Common myeloid progenitor, CD34-positive (primary cell): ENCODE results near the gene DDX27.

Source experiments
- CTCF ChIA-PET: fragments of 350-600 bp; sonication (Branson Sonifier 250); formaldehyde crosslinking; loops from one replicate; lab custom pipeline; 2021; ENCODE audit warnings: antibody characterized with exemption; lab: Charles Lee
- POLR2A ChIA-PET: fragments of 350-600 bp; sonication (Branson Sonifier 250); formaldehyde crosslinking; loops from one replicate; lab custom pipeline; 2021; ENCODE audit warnings: antibody characterized with exemption; lab: Charles Lee
- DNase-seq, 3 donors: peaks; one replicate each; pipeline versions ENCODE4 v3.0.0 to v3.0.0-alpha.2; 2013
- H3K27ac ChIP-seq, 2 experiments: 1 replicate in 1 of 2; 2 replicates in 1 of 2; pipeline ENCODE4 v1.7.0; 2013; ENCODE audit warnings: inconsistent platforms in 2 of 2, low read length in 2 of 2, mild to moderate bottlenecking in 2 of 2, low read depth in 1 of 2, moderate library complexity in 1 of 2; ENCODE audit not compliant: severe bottlenecking in 2 of 2, insufficient read depth in 1 of 2, poor library complexity in 1 of 2
- H3K27me3 ChIP-seq, 5 experiments: replicated peaks in 2 of 5; 1 replicate in 3 of 5; 2 replicates in 2 of 5; pipeline versions ENCODE4 v1.6.1 to v1.7.0; 2013; ENCODE audit warnings: low read length in 4 of 5, mild to moderate bottlenecking in 2 of 5, moderate library complexity in 2 of 5, inconsistent platforms in 1 of 5; ENCODE audit not compliant: insufficient read depth in 5 of 5, control insufficient read depth in 4 of 5
- H3K36me3 ChIP-seq, 4 experiments: 1 replicate in 2 of 4; 2 replicates in 2 of 4; pipeline versions ENCODE4 v1.6.1 to v1.7.0; 2013; ENCODE audit warnings: low read length in 3 of 4, control low read depth in 1 of 4, mild to moderate bottlenecking in 1 of 4; ENCODE audit not compliant: control insufficient read depth in 4 of 4, insufficient read depth in 4 of 4
- H3K4me1 ChIP-seq, 4 experiments: 1 replicate in 3 of 4; 2 replicates in 1 of 4; pipeline versions ENCODE4 v1.6.1 to v1.7.1; 2013; ENCODE audit warnings: low read length in 3 of 4, mild to moderate bottlenecking in 3 of 4, control low read depth in 1 of 4, inconsistent platforms in 1 of 4, moderate library complexity in 1 of 4; ENCODE audit not compliant: control insufficient read depth in 4 of 4, insufficient read depth in 4 of 4; ENCODE audit errors: control extremely low read depth in 1 of 4
- H3K4me3 ChIP-seq, 7 experiments: 1 replicate in 4 of 7; 2 replicates in 3 of 7; pipeline versions ENCODE4 v1.5.1 to v1.7.0; 2013; ENCODE audit warnings: mild to moderate bottlenecking in 7 of 7, low read length in 6 of 7, moderate library complexity in 6 of 7, inconsistent platforms in 2 of 7, low read depth in 2 of 7, control low read depth in 1 of 7; ENCODE audit not compliant: insufficient read depth in 4 of 7, control insufficient read depth in 1 of 7; ENCODE audit errors: extremely low read depth in 1 of 7
- H3K9me3 ChIP-seq, 5 experiments: 1 replicate in 4 of 5; 2 replicates in 1 of 5; pipeline versions ENCODE4 v1.6.1 to v1.7.1; 2013; ENCODE audit warnings: low read length in 4 of 5, mild to moderate bottlenecking in 2 of 5, inconsistent platforms in 1 of 5, low read depth in 1 of 5, moderate library complexity in 1 of 5; ENCODE audit not compliant: control insufficient read depth in 4 of 5, insufficient read depth in 2 of 5; ENCODE audit errors: control extremely low read depth in 1 of 5
- WGBS: methylation state at CpG from one replicate; pipeline ENCODE4 v1.1.5; 2013; ENCODE audit not compliant: insufficient coverage; 5-methylcytosine and 5-hydroxymethylcytosine counted together

Gene DDX27

DNA sequence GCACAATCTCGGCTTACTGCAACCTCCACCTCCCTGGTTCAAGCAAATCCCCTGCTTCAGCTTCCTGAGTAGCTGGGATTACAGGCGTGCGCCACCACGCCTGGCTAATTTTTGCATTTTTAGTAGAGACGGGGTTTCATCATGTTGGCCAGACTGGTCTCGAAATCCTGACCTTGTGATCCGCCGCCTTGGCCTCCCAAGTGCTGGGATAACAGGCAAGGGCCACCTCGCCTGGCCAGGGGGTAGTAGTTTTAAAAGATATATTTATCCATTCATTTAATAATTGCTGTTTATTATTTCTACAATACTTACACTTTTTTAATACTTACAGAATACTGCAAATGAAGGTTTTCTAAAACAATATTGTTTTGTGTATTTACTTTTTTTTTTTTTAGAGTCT, 15.5 kb upstream of the DDX27 start:
- POLR2A ChIA-PET, result no interaction called here
- Histone ChIP-seq H3K9me3 (no peaks in the 10 kb centered on the region), H3K27ac (no peak overlapping the region), H3K36me3 (no peaks in the 10 kb centered on the region), H3K4me1 (no peaks in the 10 kb centered on the region), H3K4me3 (no peak overlapping the region), H3K27me3 (no peaks in the 10 kb centered on the region)
- WGBS, result 100% methylated on average over 5 of the region's 9 CpGs
- CTCF ChIA-PET, result no interaction called here
- DNase-seq, result no peak

DNA sequence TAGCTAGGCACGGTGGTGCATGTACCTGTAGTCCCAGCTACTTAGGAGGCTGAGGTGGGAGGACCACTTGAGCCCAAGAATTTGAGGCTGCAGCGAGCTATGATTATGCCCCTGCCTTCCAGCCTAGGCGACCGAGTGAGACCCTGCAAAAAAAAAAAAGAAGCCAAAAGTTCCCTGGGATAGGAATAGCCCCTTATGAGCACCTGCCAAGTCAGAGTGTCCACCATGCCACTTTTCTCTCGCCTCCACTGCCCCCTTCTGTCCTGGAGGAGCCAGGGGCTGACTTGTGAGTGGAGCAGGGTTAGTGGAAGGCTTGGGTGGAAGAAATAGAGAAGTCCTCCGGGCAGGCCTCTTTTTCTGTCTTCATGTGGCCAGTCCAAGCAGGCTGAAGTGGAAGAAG, 12.1 kb upstream of the DDX27 start:
- Histone ChIP-seq H3K9me3 (peaks cover 0 to 10% (median 4%) of the 10 kb centered on the region in 5 experiments), H3K4me3 (no peak overlapping the region), H3K27me3 (no peaks in the 10 kb centered on the region), H3K4me1 (no peaks in the 10 kb centered on the region), H3K36me3 (no peaks in the 10 kb centered on the region), H3K27ac (no peak overlapping the region)
- 99% methylated on average over 5 of the region's 6 CpGs for WGBS
- POLR2A ChIA-PET, result no interaction called here
- DNase-seq, result peak in 2 of 3 donors; percentile 31 to 34
- CTCF ChIA-PET, result interaction anchor here (1.0 to 2.2 kb wide), 5 partner anchors 9 to 74 kb away, joined by 4 to 10 read pairs (median 6); no protein-coding TSS in a partner anchor

DNA sequence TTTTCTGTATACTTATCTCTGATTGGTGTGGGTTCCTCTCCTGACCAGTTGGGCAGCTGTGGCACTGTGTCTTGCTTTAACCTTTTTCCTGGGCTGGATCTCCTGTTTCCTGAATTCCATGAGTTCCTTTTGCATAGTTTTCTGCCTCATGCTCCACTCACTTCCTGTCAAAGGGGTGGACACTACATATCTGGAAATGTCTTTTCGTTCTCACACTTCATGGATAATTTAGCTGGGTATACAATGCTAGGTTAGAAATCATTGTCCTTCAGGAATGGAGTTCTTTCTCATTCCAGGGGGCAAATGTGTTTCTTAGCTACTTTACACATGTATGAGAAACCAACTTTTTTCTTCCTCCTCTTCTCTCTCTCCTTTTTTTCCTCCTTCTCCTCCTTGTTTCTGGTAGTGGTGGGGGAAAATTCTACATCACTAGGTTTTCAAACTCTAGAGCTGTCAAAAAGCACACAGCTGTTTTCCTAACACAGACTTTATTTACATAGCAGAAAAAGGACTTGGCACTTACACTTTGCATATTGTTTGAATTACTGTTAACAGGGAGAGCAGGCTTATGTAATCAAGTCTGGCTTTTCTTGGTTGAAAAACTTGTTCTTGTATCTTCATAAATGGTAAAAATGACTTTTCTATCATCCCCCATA, 9.0 kb upstream of the DDX27 start:
- Histone ChIP-seq H3K27me3 (no peaks in the 10 kb centered on the region), H3K4me3 (no peak overlapping the region), H3K4me1 (no peaks in the 10 kb centered on the region), H3K27ac (no peak overlapping the region), H3K9me3 (peaks cover 0 to 10% (median 4%) of the 10 kb centered on the region in 5 experiments), H3K36me3 (no peaks in the 10 kb centered on the region)
- DNase-seq, result no peak
- no CpG with 5 or more reads among the region's 1 CpG for WGBS
- CTCF ChIA-PET, result interaction anchor here (0.8 to 1.2 kb wide), 2 partner anchors 10 to 77 kb away, joined by 3 to 4 read pairs; no protein-coding TSS in a partner anchor
- POLR2A ChIA-PET, result no interaction called here

DNA sequence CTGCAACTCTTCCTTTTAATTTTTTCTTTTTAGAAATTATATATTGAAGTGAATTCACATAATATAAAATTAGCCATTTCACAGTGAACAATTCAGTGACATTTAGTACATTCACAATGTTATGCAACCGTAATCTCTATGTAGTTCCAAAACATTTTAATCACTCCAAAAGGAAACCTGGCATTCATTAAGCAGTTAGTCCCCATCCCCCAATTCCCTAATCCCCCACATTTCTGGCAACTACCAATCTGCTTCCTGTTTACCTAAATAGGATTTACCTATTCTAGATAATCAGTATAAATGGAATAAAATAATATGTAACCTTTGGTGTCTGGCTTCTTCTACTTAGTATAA, 8.5 kb upstream of the DDX27 start:
- Histone ChIP-seq H3K4me3 (no peak overlapping the region), H3K27ac (no peak overlapping the region), H3K4me1 (no peaks in the 10 kb centered on the region), H3K36me3 (no peaks in the 10 kb centered on the region), H3K27me3 (no peaks in the 10 kb centered on the region), H3K9me3 (peaks cover 0 to 10% (median 4%) of the 10 kb centered on the region in 5 experiments)
- ChIA-PET CTCF (interaction anchor here (1.2 kb wide), 1 partner anchor 78 kb away, joined by 4 read pairs; no protein-coding TSS in a partner anchor), POLR2A (no interaction called here)
- DNase-seq, result no peak
- WGBS, result 100% methylated on average over 1 of the region's 1 CpG

DNA sequence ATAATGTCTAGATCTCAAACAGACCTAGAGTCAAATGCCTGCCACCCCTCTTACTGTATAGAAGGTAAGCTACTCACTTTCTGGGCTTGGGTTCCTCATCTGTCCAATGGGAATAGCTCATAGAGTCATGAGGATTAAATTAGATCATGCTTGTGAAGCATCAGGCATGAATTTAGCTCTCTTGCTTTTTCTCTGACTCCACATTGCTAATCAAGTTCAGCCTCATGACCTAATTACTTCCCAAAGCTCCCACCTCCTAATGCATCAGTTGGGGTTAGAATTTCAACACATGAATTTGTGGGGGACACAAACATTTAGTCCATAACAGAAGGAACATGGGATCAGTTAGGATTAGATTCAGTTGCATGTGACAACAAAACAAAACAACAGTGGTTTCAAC, 4.6 kb upstream of the DDX27 start:
- POLR2A ChIA-PET, result no interaction called here

DNA sequence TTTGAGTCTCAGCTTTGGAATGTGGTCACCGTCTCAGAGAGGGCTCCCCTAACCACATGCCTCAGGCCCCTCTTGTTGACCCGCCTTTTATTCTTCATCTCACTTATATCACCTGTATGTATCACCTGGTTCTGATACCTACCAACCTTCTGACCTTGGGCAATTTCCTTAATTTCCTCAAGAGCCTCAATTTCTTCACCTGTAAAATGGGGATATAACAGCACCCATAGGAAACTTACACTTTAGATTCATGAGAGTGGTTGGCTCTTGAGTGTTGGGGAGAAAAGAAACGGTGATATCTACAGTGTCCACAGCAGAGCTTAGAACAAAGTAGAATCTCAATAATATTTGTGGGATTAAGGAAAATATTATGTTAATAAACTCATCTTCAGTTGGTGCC, 4.0 kb upstream of the DDX27 start:
- no peak overlapping the region for H3K27ac ChIP-seq
- DNase-seq, result no peak
- peaks cover 6 to 18% (median 15%) of the 10 kb centered on the region in 4 experiments for H3K4me1 ChIP-seq
- no peaks in the 10 kb centered on the region for H3K27me3 ChIP-seq
- H3K9me3 ChIP-seq, result peaks cover 0 to 7% (median 3%) of the 10 kb centered on the region in 5 experiments
- ChIA-PET CTCF (interaction anchor here (1.1 to 9.4 kb wide), 5 partner anchors 10 to 86 kb away, joined by 3 to 104 read pairs (median 9); no protein-coding TSS in a partner anchor), POLR2A (no interaction called here)
- WGBS, result 94% methylated on average over 2 of the region's 3 CpGs
- no peak overlapping the region for H3K4me3 ChIP-seq
- H3K36me3 ChIP-seq, result no peaks in the 10 kb centered on the region

More for the DNA sequence above, 4.6 kb upstream of the DDX27 start:
- H3K36me3 ChIP-seq, result no peaks in the 10 kb centered on the region
- peaks cover 0 to 11% (median 8%) of the 10 kb centered on the region in 4 experiments for H3K4me1 ChIP-seq
- no peaks in the 10 kb centered on the region for H3K27me3 ChIP-seq
- H3K4me3 ChIP-seq, result no peak overlapping the region
- CTCF ChIA-PET, result interaction anchor here (1.1 to 9.4 kb wide), 3 partner anchors 34 to 85 kb away, joined by 3 to 104 read pairs (median 21); no protein-coding TSS in a partner anchor
- no peak for DNase-seq
- H3K9me3 ChIP-seq, result peaks cover 0 to 10% (median 4%) of the 10 kb centered on the region in 5 experiments
- no peak overlapping the region for H3K27ac ChIP-seq

DNA sequence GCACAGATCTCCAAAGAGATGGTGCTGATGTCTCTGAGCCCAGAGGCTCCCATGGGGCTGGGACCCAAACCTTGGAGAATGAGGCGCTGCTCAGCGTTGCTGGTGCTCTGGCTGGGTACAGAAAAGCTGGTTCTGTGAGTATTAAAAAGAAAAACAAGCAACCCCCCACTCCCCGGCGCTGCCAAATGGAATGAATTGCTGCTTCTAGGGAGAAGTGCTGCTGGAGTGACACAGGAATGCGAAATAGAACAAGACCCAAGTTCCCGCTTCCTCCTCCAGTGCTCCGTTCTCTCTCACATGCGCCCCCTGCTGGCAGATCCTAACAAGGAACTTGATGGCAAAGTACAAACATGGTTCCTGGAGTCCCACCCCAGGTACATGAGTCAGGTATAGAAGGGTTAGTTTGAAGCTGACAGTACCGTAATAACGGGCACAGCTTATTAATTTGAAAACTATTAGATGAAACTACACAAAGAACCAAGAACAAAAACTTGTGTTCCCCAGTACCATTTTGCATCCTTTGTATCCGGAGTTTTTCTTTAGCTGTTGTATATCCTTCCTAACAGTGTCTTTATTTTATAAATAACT, 2.1 kb upstream of the DDX27 start:
- WGBS, result 5% methylated on average over 4 of the region's 11 CpGs
- CTCF ChIA-PET, result interaction anchor here (0.7 to 9.4 kb wide), 24 partner anchors 10 to 392 kb away, joined by 3 to 104 read pairs (median 4); no protein-coding TSS in a partner anchor
- H3K27ac ChIP-seq, result no peak overlapping the region
- H3K4me3 ChIP-seq, result peak overlapping the region in 4 of 7 experiments; percentile 20 to 58 (median 48)
- POLR2A ChIA-PET, result interaction anchor here (0.8 to 0.9 kb wide), 2 partner anchors 38 to 84 kb away, joined by 3 to 6 read pairs; no protein-coding TSS in a partner anchor
- peaks cover 6 to 22% (median 19%) of the 10 kb centered on the region in 4 experiments for H3K4me1 ChIP-seq
- DNase-seq, result peak; percentile 86 to 90 (median 89)
- no peaks in the 10 kb centered on the region for H3K27me3 ChIP-seq
- peaks cover 0 to under 1% (median 0%) of the 10 kb centered on the region in 5 experiments for H3K9me3 ChIP-seq
- peaks cover 2 to 10% (median 7%) of the 10 kb centered on the region in 4 experiments for H3K36me3 ChIP-seq
